ENCODE data around the gene INVS. TPM values are rescaled to one million over a fixed set of nuclear protein-coding genes. Genes with fewer than 3 reads are reported as not detected.

INVS gene
- polyA plus RNA-seq, 1 of the 3 experiments (the other 2 are of a cell fraction), result 8.1 TPM

- no peak for DNase-seq
- no peak overlapping the region for H2AFZ ChIP-seq (ENCODE audit: low read depth)
- H3K4me3 ChIP-seq (ENCODE audit: low read depth in 2 of 2, low read length in 1 of 2), result no peak overlapping the region
- peaks cover 0 to 11% of the 10 kb centered on the region in 2 experiments; a peak in 3 of 4 replicates for H3K4me1 ChIP-seq (ENCODE audit: control insufficient read depth in 1 of 2, insufficient read depth in 2 of 2, low read depth in 1 of 2, low read length in 1 of 2)
- H3K36me3 ChIP-seq (replicated peaks in 1 of 2; ENCODE audit: control insufficient read depth in 1 of 2, insufficient read depth in 2 of 2, low read length in 1 of 2), result peaks cover 2 to 4% of the 10 kb centered on the region in 2 experiments
- peaks cover 85% of the 10 kb centered on the region for H3K79me2 ChIP-seq (ENCODE audit: insufficient read depth)
- TF ChIP-seq RCOR1 (IDR thresholded peaks at IDR 0.05; ENCODE audit: low read length), result no peak
- peak; percentile 50; the same call in 1 of the 2 replicates for TF ChIP-seq TCF12 (IDR thresholded peaks at IDR 0.05)
- peak; percentile 53; the same call in 1 of the 2 replicates for TF ChIP-seq FOSL2 (IDR thresholded peaks at IDR 0.05; ENCODE audit: borderline replicate concordance, low read depth)
- TF ChIP-seq NFIC (IDR thresholded peaks at IDR 0.05; ENCODE audit: borderline replicate concordance), result peak; percentile 71
- TF ChIP-seq EP300 (IDR thresholded peaks at IDR 0.05; ENCODE audit: borderline replicate concordance in 1 of 2, low read depth in 1 of 2, low read length in 1 of 2), result 0 out of 4 replicates have a peak, but pooled peaks of 1 of the 2 experiments have one; percentile 12
- peak; percentile 26; the same call in 1 of the 2 replicates for TF ChIP-seq JUND (IDR thresholded peaks at IDR 0.05)
- TF ChIP-seq PBX3 (IDR thresholded peaks at IDR 0.05), result peak; percentile 42; the same call in 1 of the 2 replicates
- no peak for TF ChIP-seq RAD21 (IDR thresholded peaks at IDR 0.05; ENCODE audit: low read length)
- peaks cover 86% of the 10 kb centered on the region for H4K20me1 ChIP-seq (ENCODE audit: insufficient read depth)
- H3K9ac ChIP-seq, result no peak overlapping the region
- ChIA-PET POLR2A (no interaction called here), CTCF (interaction anchor here (1.2 kb wide), 1 partner anchor 133 kb away, joined by 4 read pairs; no protein-coding TSS in a partner anchor)
- no peaks in the 10 kb centered on the region for H3K9me2 ChIP-seq
- H3K27ac ChIP-seq (ENCODE audit: low read depth in 2 of 2, low read length in 1 of 2), result peak overlapping the region in 1 of 2 experiments; percentile 15; a peak in 2 of 4 replicates
- peaks cover 26% of the 10 kb centered on the region for H3F3A ChIP-seq (replicated peaks; ENCODE audit: insufficient read depth)
- H3K9me3 ChIP-seq, result no peaks in the 10 kb centered on the region
- H3K4me2 ChIP-seq, result 0 out of 2 replicates have a peak overlapping the region, but pooled peaks have one; percentile 1
- H3K27me3 ChIP-seq (ENCODE audit: insufficient read depth), result no peaks in the 10 kb centered on the region
These were observed 16.3 kb upstream of the INVS start for GRCh38 chr9:100082782-100083181.

- H3K27ac ChIP-seq (ENCODE audit: low read depth in 2 of 2, low read length in 1 of 2), result peak overlapping the region in 1 of 2 experiments; percentile 15; a peak in 2 of 4 replicates
- CTCF ChIA-PET, result interaction anchor here (1.2 to 1.3 kb wide), 2 partner anchors 8 to 132 kb away, joined by 4 read pairs; no protein-coding TSS in a partner anchor
- POLR2A ChIA-PET, result no interaction called here
- H3K36me3 ChIP-seq (replicated peaks in 1 of 2; ENCODE audit: control insufficient read depth in 1 of 2, insufficient read depth in 2 of 2, low read length in 1 of 2), result peaks cover 2 to 4% of the 10 kb centered on the region in 2 experiments
- no peak overlapping the region for H3K4me2 ChIP-seq
- no peaks in the 10 kb centered on the region for H3K9me2 ChIP-seq
- 78% methylated on average over 5 of the region's 5 CpGs for WGBS (ENCODE audit: low lambda C conversion rate)
- peaks cover 2 to 11% of the 10 kb centered on the region in 2 experiments; a peak in 3 of 4 replicates for H3K4me1 ChIP-seq (ENCODE audit: control insufficient read depth in 1 of 2, insufficient read depth in 2 of 2, low read depth in 1 of 2, low read length in 1 of 2)
- peaks cover 85% of the 10 kb centered on the region for H3K79me2 ChIP-seq (ENCODE audit: insufficient read depth)
- H3F3A ChIP-seq (replicated peaks; ENCODE audit: insufficient read depth), result peaks cover 26% of the 10 kb centered on the region
- H4K20me1 ChIP-seq (ENCODE audit: insufficient read depth), result peaks cover 86% of the 10 kb centered on the region
- H2AFZ ChIP-seq (ENCODE audit: low read depth), result no peak overlapping the region
- H3K9me3 ChIP-seq, result no peaks in the 10 kb centered on the region
- DNase-seq, result no peak
- no peak overlapping the region for H3K4me3 ChIP-seq (ENCODE audit: low read depth in 2 of 2, low read length in 1 of 2)
- H3K9ac ChIP-seq, result no peak overlapping the region
- H3K27me3 ChIP-seq (ENCODE audit: insufficient read depth), result no peaks in the 10 kb centered on the region
- TF ChIP-seq SIN3A (IDR thresholded peaks at IDR 0.05; ENCODE audit: borderline replicate concordance, low read depth, low read length), result no peak
- no peak for TF ChIP-seq POLR2AphosphoS5 (IDR thresholded peaks at IDR 0.05; ENCODE audit: low read depth, low read length)
- no peak for TF ChIP-seq RAD21 (IDR thresholded peaks at IDR 0.05; ENCODE audit: low read length)
- TF ChIP-seq RFX5 (IDR thresholded peaks at IDR 0.05; ENCODE audit: low read length), result no peak
- TF ChIP-seq GATA2 (CRISPR knock-in tag; IDR thresholded peaks at IDR 0.05), result no peak
- TF ChIP-seq MAX (IDR thresholded peaks at IDR 0.05; ENCODE audit: low read depth), result no peak
- TF ChIP-seq MXI1 (IDR thresholded peaks at IDR 0.05; ENCODE audit: low read depth, low read length), result no peak
- no peak for TF ChIP-seq ZBTB33 (IDR thresholded peaks at IDR 0.05; ENCODE audit: borderline replicate concordance, low read depth)
- TF ChIP-seq GABPA (IDR thresholded peaks at IDR 0.05; ENCODE audit: low read depth), result no peak
- no peak for TF ChIP-seq PBX3 (IDR thresholded peaks at IDR 0.05)
- no peak for TF ChIP-seq TEAD4 (IDR thresholded peaks at IDR 0.05; ENCODE audit: borderline replicate concordance, insufficient read depth)
- TF ChIP-seq NFIC (IDR thresholded peaks at IDR 0.05; ENCODE audit: borderline replicate concordance), result no peak
- TF ChIP-seq JUND (IDR thresholded peaks at IDR 0.05), result no peak
- TF ChIP-seq SMC3 (IDR thresholded peaks at IDR 0.05; ENCODE audit: low read depth, low read length), result no peak
- no peak for TF ChIP-seq EP300 (IDR thresholded peaks at IDR 0.05; ENCODE audit: borderline replicate concordance in 1 of 2, low read depth in 1 of 2, low read length in 1 of 2)
- TF ChIP-seq YY1 (IDR thresholded peaks at IDR 0.05; ENCODE audit: low read depth), result no peak
- TF ChIP-seq USF1 (IDR thresholded peaks at IDR 0.05; ENCODE audit: borderline replicate concordance, low read depth), result no peak
These were observed 15.5 kb upstream of the INVS start for GRCh38 chr9:100083448-100084127.

All from SK-N-SH (cell line).